ENCODE data around the gene PTCRA. TPM values are rescaled to one million over a fixed set of nuclear protein-coding genes. Genes with fewer than 3 reads are reported as not detected.
"Not testable (repeated sequence)": the region's sequence is repeated elsewhere in the genome, so short reads cannot be mapped to it uniquely, and the experiment has no call there.

The PTCRA gene, protein sequence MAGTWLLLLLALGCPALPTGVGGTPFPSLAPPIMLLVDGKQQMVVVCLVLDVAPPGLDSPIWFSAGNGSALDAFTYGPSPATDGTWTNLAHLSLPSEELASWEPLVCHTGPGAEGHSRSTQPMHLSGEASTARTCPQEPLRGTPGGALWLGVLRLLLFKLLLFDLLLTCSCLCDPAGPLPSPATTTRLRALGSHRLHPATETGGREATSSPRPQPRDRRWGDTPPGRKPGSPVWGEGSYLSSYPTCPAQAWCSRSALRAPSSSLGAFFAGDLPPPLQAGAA
- total RNA-seq, result not detected

DNA sequence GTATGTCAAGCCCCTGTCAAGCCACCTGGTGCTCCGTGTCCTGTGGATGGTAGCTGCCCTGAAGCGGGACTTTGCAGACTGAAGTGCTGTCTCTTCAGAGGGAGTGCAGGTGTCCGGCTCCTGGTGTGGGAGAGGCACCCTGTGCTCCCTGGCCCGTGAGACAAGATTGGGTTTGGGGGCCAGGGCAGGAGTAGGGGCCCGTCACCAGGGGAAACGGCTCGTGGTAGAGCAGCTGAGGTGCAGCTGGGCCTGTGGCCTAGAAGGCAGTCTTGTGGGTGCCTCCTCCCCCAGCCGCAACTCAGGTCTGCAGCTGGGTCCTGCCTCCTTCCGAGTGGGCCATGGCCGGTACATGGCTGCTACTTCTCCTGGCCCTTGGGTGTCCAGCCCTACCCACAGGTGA, at the start of gene PTCRA:
Gene PTCRA (plus strand): TSS at position 322 of the 400 bp plus-strand sequence. CDS start 17 bp downstream, at position 339.
- no peak for FAIRE-seq
- DNase-seq (ENCODE audit: low spot score in 2 of 2), result no peak

DNA sequence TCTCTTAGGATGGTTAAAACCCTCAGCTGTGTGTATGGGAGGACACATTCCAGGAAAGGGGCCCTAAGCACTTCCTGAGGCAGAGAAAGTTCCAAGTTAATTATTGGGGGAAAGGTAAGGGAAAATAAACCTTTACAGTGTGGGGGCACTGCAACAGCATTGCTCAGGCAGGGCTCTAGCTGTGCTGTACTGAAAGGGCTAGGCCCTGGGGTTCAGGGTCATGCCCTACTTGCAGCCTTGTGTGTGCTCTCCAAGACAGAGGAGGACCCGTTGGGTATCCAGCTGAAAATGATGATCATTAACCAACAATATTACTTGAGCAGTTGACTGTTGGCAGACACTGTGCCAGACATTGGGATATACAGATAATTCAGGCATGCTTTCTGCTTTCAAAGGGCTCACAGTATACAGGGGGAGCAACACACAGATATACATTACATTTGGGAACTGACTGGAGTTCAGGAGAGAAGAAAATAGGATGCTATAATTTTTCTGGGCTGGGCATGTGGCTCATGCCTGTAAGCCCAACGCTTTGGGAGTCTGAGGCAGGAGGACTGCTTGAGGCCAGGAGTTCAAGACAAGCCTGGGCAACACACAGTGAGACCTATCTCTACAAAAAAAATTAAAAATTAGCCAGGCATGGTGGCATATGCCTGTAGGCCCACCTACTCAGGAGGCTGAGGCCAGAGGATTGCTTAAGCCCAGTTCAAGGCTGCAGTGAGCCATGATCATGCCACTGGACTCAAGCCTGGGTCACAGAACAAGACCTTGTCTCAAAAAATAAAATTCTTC, 45.5 kb upstream of the PTCRA start:
- DNase-seq (ENCODE audit: low spot score in 2 of 2) (no peak), FAIRE-seq (no peak)

DNA sequence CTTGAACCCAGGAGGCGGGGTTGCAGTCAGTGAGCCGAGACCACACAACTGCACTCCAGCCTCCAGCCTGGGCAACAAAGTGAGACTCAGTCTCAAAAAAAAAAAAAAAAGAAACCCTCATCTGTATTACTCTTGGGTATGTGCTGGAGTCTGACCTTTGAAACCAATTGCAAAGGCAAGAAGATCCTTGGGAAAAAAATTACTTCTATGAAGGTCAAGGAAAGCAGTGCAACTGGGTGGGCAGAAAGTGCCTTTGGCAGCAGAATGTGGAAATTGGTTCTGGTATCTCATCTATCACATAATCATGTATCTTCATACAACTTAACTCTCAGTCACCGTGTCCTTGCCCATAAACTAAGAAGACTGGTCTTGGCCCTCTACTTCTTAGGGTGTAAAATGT, 44.1 kb upstream of the PTCRA start:
- DNase-seq (ENCODE audit: low spot score in 2 of 2) (no peak), FAIRE-seq (no peak)

DNA sequence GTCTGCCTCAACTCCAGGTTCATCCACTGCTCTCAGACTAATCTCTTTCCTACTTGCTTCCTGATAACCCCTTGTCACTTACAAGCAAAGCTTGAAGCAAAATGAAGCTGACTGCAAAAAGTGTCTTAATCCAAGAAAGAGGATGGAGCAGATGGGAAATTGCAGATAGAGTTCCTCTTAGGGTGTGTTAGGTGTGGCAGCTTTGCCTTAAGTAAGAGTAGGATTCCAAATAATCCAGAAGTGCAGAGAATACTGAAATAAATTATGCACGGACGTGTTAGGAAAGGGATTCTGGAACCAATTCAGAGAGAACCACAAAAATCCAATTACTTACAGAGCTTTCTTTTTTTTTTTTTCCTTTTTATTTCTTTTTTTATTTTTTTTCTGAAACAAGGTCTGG, 42.5 kb upstream of the PTCRA start:
- FAIRE-seq, result no peak
- no peak for DNase-seq (ENCODE audit: low spot score in 2 of 2)

DNA sequence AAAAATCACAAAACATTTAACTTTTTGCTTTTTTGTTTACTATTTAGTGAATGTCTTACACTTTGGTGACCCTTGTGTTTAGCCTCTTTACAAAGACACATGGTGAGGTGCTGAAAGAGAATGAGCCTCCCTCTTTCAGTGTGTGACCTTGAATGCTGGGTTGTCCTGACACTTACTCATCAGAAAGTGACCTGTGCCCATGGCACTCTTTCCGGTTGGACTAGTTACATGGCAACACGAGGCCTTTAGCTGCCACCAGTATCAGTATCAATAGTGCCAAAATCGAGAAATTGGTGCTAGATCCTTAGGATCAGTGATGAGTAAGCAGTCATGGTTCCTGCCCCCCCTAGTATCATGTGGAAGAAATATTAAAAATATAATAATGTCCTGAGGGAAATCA, 38.2 kb upstream of the PTCRA start:
- DNase-seq (ENCODE audit: low spot score in 2 of 2), result no peak
- no peak for FAIRE-seq

DNA sequence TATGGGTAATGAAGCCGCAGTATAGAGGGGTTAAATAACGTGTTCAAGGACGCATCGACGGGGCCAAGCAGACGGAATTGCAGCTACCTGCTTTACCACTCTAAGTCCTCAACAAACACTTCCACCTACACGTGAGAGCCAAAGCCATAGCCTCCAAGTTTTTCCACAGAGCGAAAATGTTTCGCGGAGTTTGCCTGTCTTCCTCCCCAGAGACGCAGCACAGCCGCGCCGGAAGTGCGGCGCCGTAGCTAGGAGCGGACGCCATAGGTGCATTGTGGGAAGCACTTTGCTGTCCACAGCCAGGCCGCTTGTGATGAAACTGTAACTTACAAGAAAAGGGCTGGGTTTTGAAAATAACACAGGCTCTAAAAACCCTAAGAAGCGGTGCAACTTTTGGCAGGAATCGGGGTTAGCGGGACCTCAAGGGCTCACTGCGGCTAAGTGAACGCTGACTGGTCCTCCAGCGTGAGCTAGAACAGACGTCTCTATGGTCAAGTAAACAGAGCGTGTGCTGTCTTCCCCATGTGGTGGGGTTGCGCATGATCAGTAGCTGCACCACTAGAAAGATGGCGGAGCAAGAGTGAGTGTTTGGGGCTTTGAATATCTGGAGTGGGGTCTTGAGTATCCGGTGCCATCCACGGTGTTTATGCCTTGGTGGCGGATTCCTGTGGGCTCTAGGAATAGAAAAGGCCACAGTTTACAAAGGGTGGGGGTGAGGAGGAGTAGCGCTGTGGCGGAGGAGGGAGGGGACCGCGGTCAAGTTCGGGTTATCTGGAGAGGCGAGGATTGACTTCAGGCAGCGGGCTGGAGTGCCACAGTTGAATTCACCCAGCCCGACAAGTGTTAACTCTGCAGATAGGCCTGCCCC, 36.2 kb upstream of the PTCRA start, which contains the start of gene RPL7L1:
Gene RPL7L1 (plus strand): TSS at position 245 of the 868 bp plus-strand sequence. CDS start 295 bp downstream, at position 540.
- DNase-seq (ENCODE audit: low spot score in 2 of 2), result peak; percentile 49 to 59
- no peak for FAIRE-seq

DNA sequence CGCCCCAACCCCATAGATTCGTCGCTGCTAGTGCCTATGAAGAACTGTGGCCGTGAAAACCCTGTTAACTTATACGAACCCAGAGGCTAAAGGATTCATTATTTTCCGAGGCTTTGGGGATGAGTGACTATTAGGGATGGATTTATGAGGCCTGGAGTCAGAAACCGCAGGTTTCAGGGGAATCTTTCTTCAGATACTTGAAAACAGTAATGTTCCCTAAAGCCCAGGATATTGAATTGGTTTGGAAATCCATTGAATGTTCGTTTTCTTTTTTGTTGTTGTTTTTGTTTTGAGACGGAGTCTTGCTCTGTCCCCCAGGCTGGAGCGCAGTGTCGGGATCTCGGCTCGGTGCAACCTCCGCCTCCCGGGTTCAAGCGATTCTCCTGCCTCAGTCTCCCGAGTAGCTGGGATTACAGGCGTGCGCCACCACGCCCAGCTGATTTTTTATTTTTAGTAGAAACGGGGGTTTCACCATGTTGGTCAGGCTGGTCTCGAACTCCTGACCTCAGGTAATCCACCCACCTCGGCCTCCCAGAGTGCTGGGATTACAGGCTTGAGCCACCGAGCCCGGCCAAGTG, 35.5 kb upstream of the PTCRA start:
- not testable (repeated sequence) for DNase-seq (ENCODE audit: low spot score in 2 of 2); FAIRE-seq

DNA sequence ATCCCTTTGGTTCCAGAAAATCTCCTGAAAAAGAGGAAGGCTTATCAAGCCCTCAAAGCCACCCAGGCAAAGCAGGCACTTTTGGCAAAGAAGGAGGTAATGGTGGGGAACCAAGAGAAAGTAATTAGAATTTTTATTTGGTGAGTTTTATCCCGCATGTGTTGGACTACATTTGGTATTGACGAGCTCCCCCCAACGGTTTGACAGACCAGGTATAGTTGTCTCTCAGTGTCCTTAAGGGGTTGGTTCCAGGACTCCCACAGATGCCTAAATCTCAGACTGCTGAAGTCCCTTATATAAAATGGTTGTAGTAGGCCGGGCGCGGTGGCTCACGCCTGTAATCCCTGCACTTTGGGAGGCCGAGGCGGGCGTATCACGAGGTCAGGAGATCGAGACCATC, 35.0 kb upstream of the PTCRA start:
- not testable (repeated sequence) for FAIRE-seq; DNase-seq (ENCODE audit: low spot score in 2 of 2)

DNA sequence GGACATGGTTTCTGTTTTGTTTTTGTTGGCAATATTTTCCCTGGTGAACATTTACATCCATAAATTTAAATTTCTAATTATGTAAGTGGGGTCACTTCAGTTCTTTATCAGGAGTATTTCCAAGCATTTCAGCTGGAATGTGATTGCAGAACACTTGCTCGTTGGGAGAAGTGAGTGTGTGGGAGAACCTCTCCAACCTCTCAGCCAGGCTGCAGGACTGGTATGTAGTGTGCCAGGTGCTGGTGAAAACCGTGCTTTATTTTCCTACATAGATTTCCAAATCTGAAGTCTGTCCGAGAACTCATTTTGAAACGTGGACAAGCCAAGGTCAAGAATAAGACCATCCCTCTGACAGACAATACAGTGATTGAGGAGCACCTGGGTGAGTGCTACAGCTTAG, 30.2 kb upstream of the PTCRA start:
- FAIRE-seq, result no peak
- DNase-seq (ENCODE audit: low spot score in 2 of 2), result no peak

DNA sequence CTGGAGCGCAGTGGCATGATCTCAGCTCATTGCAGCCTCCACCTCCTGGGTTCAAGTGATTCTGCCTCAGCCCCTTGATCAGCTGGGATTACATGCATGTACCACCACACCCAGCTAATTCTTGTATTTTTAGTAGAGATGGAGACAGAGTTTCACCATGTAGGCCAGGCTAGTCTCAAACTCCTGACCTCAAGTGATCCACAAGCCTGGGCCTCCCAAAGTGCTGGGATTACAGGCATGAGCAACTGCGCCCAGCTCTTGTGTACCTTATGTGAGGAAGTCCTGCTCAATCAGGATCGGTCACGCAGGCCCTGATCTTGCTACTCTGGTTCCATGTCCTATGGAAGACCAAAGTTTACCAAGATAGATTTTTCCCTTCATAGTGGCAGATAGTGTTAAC, 27.7 kb upstream of the PTCRA start:
- not testable (repeated sequence) for DNase-seq (ENCODE audit: low spot score in 2 of 2); FAIRE-seq

DNA sequence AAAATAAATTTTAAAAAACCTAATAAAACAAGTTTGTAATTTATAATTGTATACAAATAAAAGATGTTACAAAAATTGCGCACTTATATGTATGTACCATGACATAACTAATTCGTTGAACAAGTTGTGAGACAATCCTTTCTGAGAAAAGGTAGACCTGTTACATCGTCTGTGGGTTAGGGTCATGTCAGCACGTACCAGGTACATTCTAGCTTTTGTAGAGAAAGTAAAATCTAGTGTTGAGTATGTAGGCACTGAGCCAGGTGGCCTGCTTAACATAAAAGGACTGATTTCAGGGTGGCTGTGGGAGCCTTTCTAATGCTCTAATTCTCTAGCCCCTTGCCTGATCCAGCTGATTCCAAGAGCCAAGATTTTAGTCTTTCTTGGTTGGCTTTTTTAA, 26.0 kb upstream of the PTCRA start:
- DNase-seq (ENCODE audit: low spot score in 2 of 2), result no peak
- FAIRE-seq, result no peak

DNA sequence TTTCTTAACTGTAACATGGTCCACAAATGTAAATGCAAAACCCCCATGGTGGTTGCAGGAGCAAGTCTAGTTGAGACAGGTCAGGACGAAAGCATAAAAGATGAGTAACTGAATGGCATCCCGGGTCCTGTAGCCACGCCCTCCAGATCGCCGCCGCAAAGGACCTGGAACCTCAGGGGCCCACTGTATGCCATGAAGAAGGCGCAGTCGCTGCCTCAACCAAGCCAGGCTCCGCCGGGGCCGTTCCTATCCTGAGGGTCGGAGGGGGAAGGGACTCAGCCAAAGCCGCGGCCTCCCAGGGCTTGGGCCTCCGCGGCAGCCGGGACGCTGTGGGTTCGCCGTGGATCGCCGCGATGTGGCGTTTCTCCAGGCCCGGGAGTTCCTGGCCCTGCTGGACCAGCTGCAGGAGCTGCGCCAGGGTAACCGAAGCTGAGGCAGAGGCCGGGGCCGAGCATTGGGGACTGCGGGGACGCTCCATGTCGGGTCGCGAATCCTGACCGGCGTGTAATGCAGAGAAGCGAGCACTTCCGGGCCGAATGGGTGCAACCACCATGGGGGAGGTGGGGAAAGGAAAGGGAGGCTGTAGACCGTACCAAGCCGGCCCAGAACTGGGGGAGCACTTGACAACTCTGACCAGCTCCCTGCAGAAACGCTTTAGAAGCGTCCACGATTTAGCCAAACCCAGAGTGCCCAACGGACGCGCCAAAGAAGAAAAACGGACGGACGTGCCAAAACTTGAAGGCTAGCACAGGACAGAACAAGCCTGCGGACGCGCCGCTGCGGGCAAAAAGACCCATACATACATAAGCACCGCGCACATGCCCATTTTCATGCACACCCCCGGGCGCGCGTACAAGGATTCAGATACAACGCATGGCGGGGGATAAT, 25.3 kb upstream of the PTCRA start:
- FAIRE-seq (no peak), DNase-seq (ENCODE audit: low spot score in 2 of 2) (peak; percentile 80 to 91)

DNA sequence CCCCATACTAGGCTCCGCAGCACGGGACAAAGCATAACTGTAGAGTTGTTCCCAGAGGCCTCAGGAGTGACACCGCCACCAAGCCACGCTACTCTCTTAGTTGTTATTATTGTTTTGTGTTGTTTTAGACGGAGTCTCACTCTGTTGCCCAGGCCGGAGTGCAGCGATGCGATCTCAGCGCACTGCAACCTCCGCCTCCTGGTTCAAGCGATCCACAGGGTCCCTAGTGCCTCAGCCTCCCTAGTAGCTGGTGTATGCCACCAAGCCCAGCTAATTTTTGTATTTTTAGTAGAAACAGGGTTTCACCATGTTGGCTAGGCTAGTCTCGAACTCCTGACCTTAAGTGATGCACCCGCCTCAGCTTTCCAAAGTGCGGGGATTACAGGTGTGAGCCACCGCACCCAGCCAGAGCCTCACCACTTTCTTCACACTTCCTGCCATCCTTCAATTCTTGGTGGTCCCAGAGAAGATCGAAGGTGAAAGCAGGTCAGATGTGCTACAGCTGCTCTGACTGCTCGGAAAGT, 24.6 kb upstream of the PTCRA start:
- FAIRE-seq (no peak), DNase-seq (ENCODE audit: low spot score in 2 of 2) (no peak)

DNA sequence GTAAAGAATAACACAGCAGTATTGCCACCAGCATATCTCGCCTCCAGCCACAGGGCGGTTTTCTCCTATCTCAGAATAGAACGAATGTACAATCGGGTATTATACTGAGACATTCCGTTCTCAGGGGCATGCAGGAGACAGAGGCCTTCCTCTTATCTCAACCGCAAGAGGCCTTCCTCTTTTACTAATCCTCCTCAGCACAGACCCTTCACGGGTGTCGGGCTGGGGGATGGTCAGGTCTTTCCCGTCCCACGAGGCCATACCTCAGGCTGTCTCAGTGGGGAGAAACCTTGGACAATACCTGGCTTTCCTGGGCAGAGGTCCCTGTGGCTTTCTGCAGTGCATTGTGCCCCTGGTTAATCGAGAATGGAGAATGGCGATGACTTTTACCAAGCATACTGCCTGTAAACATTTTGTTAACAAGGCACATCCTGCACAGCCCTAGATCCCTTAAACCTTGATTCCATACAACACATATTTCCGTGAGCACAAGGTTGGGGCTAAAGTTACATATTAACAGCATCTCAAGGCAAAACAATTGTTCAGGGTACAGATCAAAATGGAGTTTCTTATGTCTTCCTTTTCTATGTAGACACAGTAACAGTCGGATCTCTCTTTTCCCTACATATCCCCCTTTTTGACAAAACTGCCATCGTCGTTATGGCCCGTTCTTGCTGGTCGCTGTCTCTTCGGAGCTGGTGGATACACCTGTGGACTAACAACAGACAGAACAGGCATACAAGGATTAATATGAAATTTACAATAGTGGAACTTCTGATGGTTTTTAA, 21.6 kb upstream of the PTCRA start:
- DNase-seq (ENCODE audit: low spot score in 2 of 2); FAIRE-seq: not testable (repeated sequence)

DNA sequence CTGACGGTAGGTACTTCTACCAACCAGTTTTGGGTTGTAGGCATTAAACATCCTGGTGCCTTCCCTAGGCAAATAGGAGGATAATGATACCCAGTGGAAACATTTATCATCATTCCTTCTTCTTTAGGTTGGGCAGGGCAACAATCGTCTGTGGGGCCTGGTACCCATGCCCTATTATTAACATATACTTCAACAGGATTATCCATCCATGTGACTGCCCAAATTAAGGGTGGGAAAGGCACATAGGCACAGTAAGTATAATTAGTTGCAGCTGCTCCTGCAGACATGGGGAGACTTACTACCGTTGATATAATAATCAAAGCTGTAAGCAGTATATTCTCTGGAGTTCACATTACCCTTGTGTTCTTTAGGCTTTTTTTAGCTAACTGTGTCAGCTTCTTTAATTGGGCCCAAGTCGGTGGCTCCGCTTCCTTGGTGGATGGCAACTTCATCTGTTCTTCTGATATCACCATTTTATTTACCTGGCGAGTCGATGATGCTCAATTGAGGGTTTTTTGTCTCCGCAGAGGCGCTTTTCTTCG, 19.6 kb upstream of the PTCRA start:
- FAIRE-seq (no peak), DNase-seq (ENCODE audit: low spot score in 2 of 2) (no peak)

DNA sequence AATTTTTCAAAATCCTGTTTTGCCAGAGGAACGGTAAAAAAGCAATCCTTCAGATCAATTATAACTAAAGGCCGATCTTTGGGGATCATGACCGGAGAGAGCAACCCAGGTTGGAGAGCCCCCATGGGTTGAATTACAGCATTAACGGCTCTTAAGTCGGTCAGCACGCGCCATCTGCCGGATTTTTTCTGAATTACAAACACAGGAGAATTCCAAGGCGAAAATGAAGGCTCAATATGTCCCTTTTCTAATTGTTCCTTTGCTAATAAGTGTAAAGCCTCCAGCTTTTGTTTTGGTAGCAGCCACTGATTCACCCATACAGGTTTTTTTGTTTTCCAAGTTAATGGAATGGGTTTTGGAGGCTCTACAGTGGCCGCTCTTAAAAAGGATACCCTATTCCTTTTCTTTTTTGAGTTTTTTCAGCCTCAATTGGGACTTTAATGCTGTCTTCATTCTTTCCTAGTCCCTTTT, 16.9 kb upstream of the PTCRA start:
- no peak for DNase-seq (ENCODE audit: low spot score in 2 of 2)
- FAIRE-seq, result no peak

DNA sequence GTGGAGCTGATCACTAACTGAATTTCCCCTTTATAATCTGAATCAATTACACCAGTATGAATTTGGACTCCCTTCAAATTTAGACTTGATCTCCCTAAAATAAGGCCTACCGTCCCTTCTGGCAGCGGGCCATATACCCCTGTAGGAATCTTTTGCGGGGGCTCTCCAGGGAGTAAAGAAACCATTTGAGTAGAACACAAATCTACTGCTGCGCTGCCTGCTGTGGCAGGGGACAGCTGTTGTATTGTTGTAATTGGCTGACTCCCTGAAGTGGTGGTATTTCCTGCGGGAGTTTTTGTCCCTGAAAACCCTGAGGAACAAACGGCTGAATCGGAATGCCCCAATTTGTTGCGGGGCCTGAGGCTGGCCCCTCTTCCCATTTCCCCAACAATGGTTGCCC, 16.0 kb upstream of the PTCRA start:
- FAIRE-seq (no peak), DNase-seq (ENCODE audit: low spot score in 2 of 2) (no peak)

DNA sequence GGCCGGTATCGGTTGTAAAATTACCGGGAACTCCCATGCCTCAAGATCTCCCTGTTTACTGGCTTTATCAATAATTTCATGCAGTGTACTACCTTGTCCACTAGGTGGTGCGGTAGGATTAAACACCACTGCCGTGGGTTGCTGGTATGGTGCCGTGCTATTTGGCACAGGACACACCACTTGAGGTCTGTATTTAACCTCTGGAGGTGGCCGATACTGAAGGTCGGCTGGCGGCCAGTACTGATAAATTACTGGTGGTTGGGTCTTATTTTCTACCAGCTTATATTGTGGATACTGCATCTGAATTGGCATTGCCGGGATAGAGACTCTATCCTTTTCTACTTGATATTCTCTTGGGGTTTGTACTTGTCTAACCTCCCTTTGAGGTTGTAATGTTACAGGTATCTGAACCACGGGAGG, 14.3 kb upstream of the PTCRA start:
- DNase-seq (ENCODE audit: low spot score in 2 of 2) (peak in 1 of 2 donors; percentile 49), FAIRE-seq (no peak)
